Epithelial cell of proximal tubule (primary cell): ENCODE data around the gene GEMIN5. TPM values are rescaled to one million over a fixed set of nuclear protein-coding genes. Genes with fewer than 3 reads are reported as not detected.

ENCODE experiments used
- DNase-seq: peaks from one replicate; pipeline ENCODE4 v3.0.0-alpha.2; 2011; ENCODE audit warnings: low read depth
- H3K4me3 ChIP-seq: 2 replicates; pipeline ENCODE4 v1.5.1; 2011; ENCODE audit warnings: low read depth, mild to moderate bottlenecking, low read length
- CTCF ChIP-seq: conservative IDR thresholded peaks from 2 replicates; pipeline ENCODE4 v1.5.1; 2012; ENCODE audit warnings: low read depth, mild to moderate bottlenecking, low read length
- total RNA-seq: library from RNA; depleted of rRNA; stranded (reverse); fragments of >200 nt; gene quantifications from 2 replicates; pipeline ENCODE4 v1.2.3, GENCODE V29; 2015

The GEMIN5 gene
- total RNA-seq, 1 donor from 2014 or later = 13.0 TPM

- peak overlapping the region; percentile 76 for H3K4me3 ChIP-seq
- no peak for TF ChIP-seq CTCF
- DNase-seq = no peak
Measured at GRCh38 chr5:154858972-154859871, 78.8 kb downstream of the GEMIN5 start.

- DNase-seq = peak; percentile 53
- no peak for TF ChIP-seq CTCF
- peak within 1 kb of the TSS; percentile 76 for H3K4me3 ChIP-seq
Measured at GRCh38 chr5:154858297-154858971, 79.6 kb downstream of the GEMIN5 start, which contains the start of gene CNOT8. TSS of gene CNOT8 (plus strand) at chr5:154858627. CDS start at chr5:154863279, 4,652 bp downstream.

- peak; percentile 66 for DNase-seq
- peak overlapping the region; percentile 76 for H3K4me3 ChIP-seq
- no peak for TF ChIP-seq CTCF
Measured at GRCh38 chr5:154857530-154858296, 80.3 kb downstream of the GEMIN5 start.

GRCh38 chr5:154851351-154851750 lies 86.7 kb downstream of the GEMIN5 start:
- H3K4me3 ChIP-seq = no peak overlapping the region
- TF ChIP-seq CTCF = no peak
- no peak for DNase-seq

- no peak for TF ChIP-seq CTCF
- DNase-seq = no peak
- peak within 1 kb of the TSS; percentile 53 for H3K4me3 ChIP-seq
Measured at GRCh38 chr5:154850255-154851062, 87.6 kb downstream of the GEMIN5 start, which contains the start of gene FAXDC2. TSS of gene FAXDC2 (minus strand) at chr5:154850603. CDS start at chr5:154838178, 12,425 bp downstream.

- no peak for TF ChIP-seq CTCF
- no peak for DNase-seq
- peak overlapping the region; percentile 53 for H3K4me3 ChIP-seq
Measured at GRCh38 chr5:154849791-154850201, 88.2 kb downstream of the GEMIN5 start.
